Naive thymus-derived CD8-positive, alpha-beta T cell (primary cell): Measurements from ENCODE around the gene NUBPL. TPM values are rescaled to one million over a fixed set of nuclear protein-coding genes. Genes with fewer than 3 reads are reported as not detected.

ENCODE experiments used
- ATAC-seq, 2 donors: fragments of 150-1000 bp; cut with Tn5 transposase in 1 of 2; sonication (Bioruptor Pico), chemical (Tn5 transposase) in 1 of 2; 1 replicate in 1 of 2; 2 replicates in 1 of 2; pipeline ENCODE4 v1.10.0; 2021; ENCODE audit warnings: mild to moderate bottlenecking in 2 of 2, moderate library complexity in 2 of 2
- POLR2A ChIA-PET: fragments of 350-600 bp; sonication (Branson Sonifier 250); formaldehyde crosslinking; loops from one replicate; lab custom pipeline; 2021; ENCODE audit warnings: antibody characterized with exemption; lab: Charles Lee
- DNase-seq, 10 donors: peaks; one replicate each; pipeline versions ENCODE4 v3.0.0 to v3.0.0-alpha.2; 2020 to 2022
- H3K27ac Mint-ChIP-seq, 10 donors: one replicate each; pipeline ENCODE4 v1.8.0; 2020 to 2022; ENCODE audit warnings: mild to moderate bottlenecking in 10 of 10, mixed read lengths in 10 of 10, moderate library complexity in 4 of 10, inconsistent platforms in 1 of 10
- H3K27me3 Mint-ChIP-seq, 5 donors: one replicate each; pipeline ENCODE4 v1.8.0; 2021 to 2022; ENCODE audit warnings: mixed read lengths in 5 of 5
- H3K36me3 Mint-ChIP-seq, 3 donors: one replicate each; pipeline ENCODE4 v1.8.0; 2020 to 2022; ENCODE audit warnings: mixed read lengths in 3 of 3, mild to moderate bottlenecking in 2 of 3, inconsistent platforms in 1 of 3
- H3K4me1 Mint-ChIP-seq, 4 donors: one replicate each; pipeline ENCODE4 v1.8.0; 2021 to 2022; ENCODE audit warnings: mixed read lengths in 4 of 4
- H3K4me3 Mint-ChIP-seq, 10 donors: one replicate each; pipeline ENCODE4 v1.8.0; 2020 to 2022; ENCODE audit warnings: mild to moderate bottlenecking in 10 of 10, mixed read lengths in 10 of 10, moderate library complexity in 6 of 10, inconsistent platforms in 1 of 10
- H3K9me3 Mint-ChIP-seq, 9 donors: one replicate each; pipeline ENCODE4 v1.8.0; 2020 to 2022; ENCODE audit warnings: mixed read lengths in 9 of 9, mild to moderate bottlenecking in 3 of 9, inconsistent platforms in 1 of 9, moderate library complexity in 1 of 9
- polyA plus RNA-seq, 3 donors: library from polyadenylated mRNA; unstranded; fragments of 300-500 nt; fragmentation: Illumina TruSeq; gene quantifications; one replicate each; pipeline ENCODE4 v1.2.3, GENCODE V29; 2021
- total RNA-seq, 8 experiments: library from RNA in 2 of 8; stranded (reverse) in 2 of 8; gene quantifications; one replicate each; pipeline ENCODE4 v1.2.3 and lab custom pipeline; 2021 to 2026

Gene NUBPL
- total and polyA plus RNA-seq, 5 experiments from 2014 or later, result 6.7 to 11.3 (median 8.6) TPM

GRCh38 chr14:31556191-31556590 lies 5.0 kb upstream of the NUBPL start:
- H3K27ac Mint-ChIP-seq, result no peak overlapping the region
- POLR2A ChIA-PET, result no interaction called here
- ATAC-seq (no peak), DNase-seq (no peak)
- H3K36me3 Mint-ChIP-seq, result no peaks in the 10 kb centered on the region
- H3K27me3 Mint-ChIP-seq, result peaks cover 12 to 53% (median 21%) of the 10 kb centered on the region in 5 donors
- H3K9me3 Mint-ChIP-seq, result no peaks in the 10 kb centered on the region
- H3K4me3 Mint-ChIP-seq, result no peak overlapping the region
- peaks cover 9 to 12% (median 11%) of the 10 kb centered on the region in 4 donors for H3K4me1 Mint-ChIP-seq

- Mint-ChIP-seq H3K27ac (peak overlapping the region in 8 of 10 donors; percentile 97 to 100 (median 99)), H3K9me3 (no peaks in the 10 kb centered on the region), H3K36me3 (peaks cover 0 to 8% (median 2%) of the 10 kb centered on the region in 3 donors), H3K27me3 (peaks cover 3 to 34% (median 18%) of the 10 kb centered on the region in 5 donors), H3K4me3 (peak overlapping the region in 4 of 10 donors; percentile 89 to 95 (median 92)), H3K4me1 (peaks cover 15 to 40% (median 33%) of the 10 kb centered on the region in 4 donors)
- DNase-seq (no peak), ATAC-seq (no peak)
- POLR2A ChIA-PET, result interaction anchor here (1.7 kb wide), 1 partner anchor 139 kb away, joined by 7 read pairs; the partner anchor contains the start of gene HEATR5A
Observed at GRCh38 chr14:31559939-31560338, 1.3 kb upstream of the NUBPL start.

- Mint-ChIP-seq H3K27ac (peak overlapping the region; percentile 93 to 100 (median 99)), H3K4me3 (peak overlapping the region; percentile 89 to 98 (median 94)), H3K9me3 (no peaks in the 10 kb centered on the region), H3K4me1 (peaks cover 15 to 40% (median 33%) of the 10 kb centered on the region in 4 donors), H3K27me3 (peaks cover 3 to 26% (median 10%) of the 10 kb centered on the region in 5 donors), H3K36me3 (peaks cover 0 to 14% (median 2%) of the 10 kb centered on the region in 3 donors)
- peak in 1 of 10 donors; percentile 7 for DNase-seq
- no peak for ATAC-seq
- POLR2A ChIA-PET, result interaction anchor here (1.7 kb wide), 1 partner anchor 140 kb away, joined by 7 read pairs; the partner anchor contains the start of gene HEATR5A
Observed at GRCh38 chr14:31560759-31561154, 447 bp upstream of the NUBPL start.

GRCh38 chr14:31564194-31564593 lies 3.0 kb downstream of the NUBPL start:
- Mint-ChIP-seq H3K9me3 (no peaks in the 10 kb centered on the region), H3K4me1 (peaks cover 15 to 54% (median 43%) of the 10 kb centered on the region in 4 donors), H3K36me3 (peaks cover 0 to 31% (median 19%) of the 10 kb centered on the region in 3 donors), H3K27me3 (peaks cover 0 to 5% (median 0%) of the 10 kb centered on the region in 5 donors), H3K4me3 (no peak overlapping the region), H3K27ac (peak overlapping the region in 3 of 10 donors; percentile 11 to 70 (median 22))
- ATAC-seq (no peak), DNase-seq (no peak)
- POLR2A ChIA-PET, result no interaction called here

GRCh38 chr14:31566456-31566855 lies 5.3 kb downstream of the NUBPL start:
- POLR2A ChIA-PET, result no interaction called here
- no peak for ATAC-seq
- H3K4me3 Mint-ChIP-seq, result no peak overlapping the region
- peak overlapping the region in 1 of 10 donors; percentile 27 for H3K27ac Mint-ChIP-seq
- H3K36me3 Mint-ChIP-seq, result peaks cover 6 to 41% (median 23%) of the 10 kb centered on the region in 3 donors
- H3K4me1 Mint-ChIP-seq, result peaks cover 9 to 46% (median 33%) of the 10 kb centered on the region in 4 donors
- H3K27me3 Mint-ChIP-seq, result peaks cover 0 to under 1% (median 0%) of the 10 kb centered on the region in 5 donors
- no peak for DNase-seq
- H3K9me3 Mint-ChIP-seq, result no peaks in the 10 kb centered on the region

- ATAC-seq (no peak), DNase-seq (no peak)
- POLR2A ChIA-PET, result interaction anchor here (1.5 kb wide), 1 partner anchor 509 kb away, joined by 3 read pairs; the partner anchor contains the start of gene ARHGAP5
- no peaks in the 10 kb centered on the region for H3K9me3 Mint-ChIP-seq
- no peaks in the 10 kb centered on the region for H3K27me3 Mint-ChIP-seq
- peaks cover 6 to 41% (median 29%) of the 10 kb centered on the region in 3 donors for H3K36me3 Mint-ChIP-seq
- H3K27ac Mint-ChIP-seq, result peak overlapping the region in 4 of 10 donors; percentile 8 to 59 (median 34)
- H3K4me1 Mint-ChIP-seq, result peaks cover 7 to 38% (median 25%) of the 10 kb centered on the region in 4 donors
- H3K4me3 Mint-ChIP-seq, result no peak overlapping the region
Observed at GRCh38 chr14:31567655-31568054, 6.5 kb downstream of the NUBPL start.

GRCh38 chr14:31568161-31568560 lies 7.0 kb downstream of the NUBPL start:
- H3K4me3 Mint-ChIP-seq, result no peak overlapping the region
- H3K4me1 Mint-ChIP-seq, result peaks cover 4 to 35% (median 22%) of the 10 kb centered on the region in 4 donors
- no peaks in the 10 kb centered on the region for H3K27me3 Mint-ChIP-seq
- POLR2A ChIA-PET, result interaction anchor here (1.5 kb wide), 1 partner anchor 509 kb away, joined by 3 read pairs; the partner anchor contains the start of gene ARHGAP5
- no peaks in the 10 kb centered on the region for H3K9me3 Mint-ChIP-seq
- H3K27ac Mint-ChIP-seq, result peak overlapping the region in 4 of 10 donors; percentile 8 to 68 (median 36)
- H3K36me3 Mint-ChIP-seq, result peaks cover 6 to 38% (median 30%) of the 10 kb centered on the region in 3 donors
- DNase-seq, result peak in 2 of 10 donors; percentile 17 to 20
- ATAC-seq, result peak; percentile 35 to 56

- H3K36me3 Mint-ChIP-seq, result peaks cover 6 to 43% (median 35%) of the 10 kb centered on the region in 3 donors
- H3K9me3 Mint-ChIP-seq, result no peaks in the 10 kb centered on the region
- H3K4me1 Mint-ChIP-seq, result peaks cover 8 to 35% (median 21%) of the 10 kb centered on the region in 4 donors
- DNase-seq (no peak), ATAC-seq (no peak)
- no peak overlapping the region for H3K4me3 Mint-ChIP-seq
- H3K27ac Mint-ChIP-seq, result peak overlapping the region in 1 of 10 donors; percentile 68
- POLR2A ChIA-PET, result interaction anchor here (1.5 kb wide), 1 partner anchor 508 kb away, joined by 3 read pairs; the partner anchor contains the start of gene ARHGAP5
- H3K27me3 Mint-ChIP-seq, result no peaks in the 10 kb centered on the region
Observed at GRCh38 chr14:31568671-31569070, 7.5 kb downstream of the NUBPL start.

GRCh38 chr14:31572955-31573354 lies 11.8 kb downstream of the NUBPL start:
- H3K4me1 Mint-ChIP-seq, result peaks cover 7 to 29% (median 19%) of the 10 kb centered on the region in 4 donors
- DNase-seq (no peak), ATAC-seq (no peak)
- peaks cover 11 to 42% (median 38%) of the 10 kb centered on the region in 3 donors for H3K36me3 Mint-ChIP-seq
- POLR2A ChIA-PET, result no interaction called here
- no peaks in the 10 kb centered on the region for H3K9me3 Mint-ChIP-seq
- no peaks in the 10 kb centered on the region for H3K27me3 Mint-ChIP-seq
- no peak overlapping the region for H3K27ac Mint-ChIP-seq
- H3K4me3 Mint-ChIP-seq, result no peak overlapping the region

- no peak for DNase-seq
- Mint-ChIP-seq H3K27ac (no peak overlapping the region), H3K4me3 (no peak overlapping the region), H3K9me3 (no peaks in the 10 kb centered on the region), H3K36me3 (peaks cover 9 to 36% (median 34%) of the 10 kb centered on the region in 3 donors), H3K4me1 (peaks cover 0 to 20% (median 16%) of the 10 kb centered on the region in 4 donors), H3K27me3 (no peaks in the 10 kb centered on the region)
- POLR2A ChIA-PET, result no interaction called here
- ATAC-seq, result no peak
Observed at GRCh38 chr14:31576949-31577348, 15.7 kb downstream of the NUBPL start.

- Mint-ChIP-seq H3K4me1 (peaks cover 0 to 17% (median 13%) of the 10 kb centered on the region in 4 donors), H3K4me3 (no peak overlapping the region), H3K27ac (no peak overlapping the region), H3K27me3 (no peaks in the 10 kb centered on the region), H3K36me3 (peaks cover 9 to 35% (median 29%) of the 10 kb centered on the region in 3 donors), H3K9me3 (no peaks in the 10 kb centered on the region)
- ATAC-seq (no peak), DNase-seq (no peak)
- POLR2A ChIA-PET, result no interaction called here
Observed at GRCh38 chr14:31578266-31578665, 17.1 kb downstream of the NUBPL start.

- Mint-ChIP-seq H3K27ac (no peak overlapping the region), H3K9me3 (no peaks in the 10 kb centered on the region), H3K36me3 (peaks cover 9 to 33% (median 30%) of the 10 kb centered on the region in 3 donors), H3K4me1 (peaks cover 0 to 13% (median 12%) of the 10 kb centered on the region in 4 donors), H3K27me3 (no peaks in the 10 kb centered on the region), H3K4me3 (no peak overlapping the region)
- ATAC-seq (no peak), DNase-seq (no peak)
- POLR2A ChIA-PET, result no interaction called here
Observed at GRCh38 chr14:31578792-31579501, 17.7 kb downstream of the NUBPL start.

GRCh38 chr14:31580234-31580633 lies 19.0 kb downstream of the NUBPL start:
- H3K4me3 Mint-ChIP-seq, result no peak overlapping the region
- DNase-seq (no peak), ATAC-seq (no peak)
- no peaks in the 10 kb centered on the region for H3K9me3 Mint-ChIP-seq
- no peak overlapping the region for H3K27ac Mint-ChIP-seq
- H3K27me3 Mint-ChIP-seq, result no peaks in the 10 kb centered on the region
- peaks cover under 1 to 19% (median 12%) of the 10 kb centered on the region in 4 donors for H3K4me1 Mint-ChIP-seq
- POLR2A ChIA-PET, result no interaction called here
- H3K36me3 Mint-ChIP-seq, result peaks cover 9 to 40% (median 36%) of the 10 kb centered on the region in 3 donors
